Heart left ventricle (tissue), 16 donors: ENCODE data around the gene CNN2. TPM values are rescaled to one million over a fixed set of nuclear protein-coding genes. Genes with fewer than 3 reads are reported as not detected.

Experiments used
- ATAC-seq, 4 donors: fragments of 200-7000 bp; cut with Tn5 transposase; one replicate each; pipeline ENCODE4 v1.9.1; 2020 to 2022; ENCODE audit warnings: moderate library complexity in 4 of 4, mild to moderate bottlenecking in 3 of 4, moderate number of reproducible peaks in 1 of 4
- DNase-seq, 5 donors: peaks; one replicate each; pipeline ENCODE4 v3.0.0-alpha.2; 2020
- H3K27ac ChIP-seq, 12 donors: fragments of 200-600 bp; sonication (generic) in 4 of 12; one replicate each; pipeline versions ENCODE4 v1.5.0 to v1.8.0; 2016 to 2022; ENCODE audit warnings: mild to moderate bottlenecking in 2 of 12
- H3K27me3 ChIP-seq, 9 donors: fragments of 200-600 bp; sonication (generic) in 2 of 9; one replicate each; pipeline versions ENCODE4 v1.5.1 to v1.8.0; 2016 to 2022; ENCODE audit warnings: mild to moderate bottlenecking in 3 of 9
- H3K36me3 ChIP-seq, 9 donors: fragments of 200-600 bp; sonication (generic) in 2 of 9; one replicate each; pipeline versions ENCODE4 v1.5.0 to v1.8.0; 2018 to 2022; ENCODE audit warnings: mild to moderate bottlenecking in 2 of 9
- H3K4me1 ChIP-seq, 12 donors: fragments of 200-600 bp; sonication (generic) in 4 of 12; one replicate each; pipeline versions ENCODE4 v1.5.0 to v1.8.0; 2016 to 2022; ENCODE audit warnings: mild to moderate bottlenecking in 3 of 12
- H3K4me3 ChIP-seq, 12 donors: fragments of 200-600 bp; sonication (generic) in 4 of 12; one replicate each; pipeline versions ENCODE4 v1.5.0 to v1.8.0; 2017 to 2022; ENCODE audit warnings: mild to moderate bottlenecking in 9 of 12, moderate library complexity in 4 of 12
- H3K9me3 ChIP-seq, 12 donors: fragments of 200-600 bp; sonication (generic) in 4 of 12; one replicate each; pipeline versions ENCODE4 v1.5.0 to v1.8.0; 2016 to 2022; ENCODE audit warnings: mild to moderate bottlenecking in 1 of 12
- POLR2A ChIP-seq, 2 donors: fragments of 450-650 bp; IDR thresholded peaks; one replicate each; pipeline ENCODE4 v1.6.1; 2017; ENCODE audit warnings: antibody characterized with exemption in 2 of 2, mild to moderate bottlenecking in 2 of 2, moderate library complexity in 2 of 2
- WGBS, 4 donors: extraction: QIAGEN DNeasy Blood & Tissue Kit in 2 of 4; methylation state at CpG; one replicate each; pipeline versions ENCODE4 v1.1.5 to v1.1.7; 2013 to 2018; 5-methylcytosine and 5-hydroxymethylcytosine counted together
- intact Hi-C, 10 donors: fragments of 100-400 bp; cut with DNase I; formaldehyde crosslinking; loops; one replicate each; pipeline versions ENCODE4 v1.11.1 to v1.14.2; 2022
- polyA plus RNA-seq, 2 donors: library from polyadenylated mRNA; stranded (reverse); fragments of 200-250 nt; gene quantifications; one replicate each; pipeline ENCODE4 v1.2.3, GENCODE V29; 2013
- total RNA-seq, 9 donors: library from RNA; depleted of rRNA in 2 of 9; stranded (reverse); fragments of >200 nt in 2 of 9; fragmentation: NEBNext Ultra II Directional in 3 of 9; extraction: Animal tissue kit (Norgen Biotek cat#: 25700) in 3 of 9; gene quantifications; one replicate each; pipeline versions ENCODE4 v1.1.0 to v1.2.4, GENCODE V29; 2016 to 2023
- TF ChIP-seq, protein P1 (sequence below), 12 donors: fragments of 200-600 bp; sonication (generic) in 4 of 12; IDR thresholded peaks; one replicate each; pipeline versions ENCODE4 v1.5.0 to v1.8.0; 2018 to 2022; ENCODE audit warnings: antibody characterized with exemption in 12 of 12, mild to moderate bottlenecking in 5 of 12
- donor health status: ischemic (EF 13 %, LVEDD 7.1; RV severe dilation, severe dysfunction).
- donor health status: healthy with polysubstance abuse.
- donor health status: DM: no; HTN: yes; CAD: no.
- donor health status: DM: no; HTN: no; CAD: no.
- donor health status: ischemic (EF 25% LVEDD 6.9; RV normal size, moderate dysfunction).
- donor health status: ischemic (EF 25% LVEDD 5.7; RV mildly dilated, moderate dysfunction).
- donor health status: healthy.
- donor health status: DM: yes; HTN: yes; CAD: no.
- donor health status: ischemic (EF 35%, LVEDD 5.7; RV mildly dilated, moderate dysfunction).
- donor health status: nonischemic (EF 11% LVEDD 7.7; RV severe dilation, severe dysfunction).
- donor health status: DM: yes; HTN: yes; CAD: no.
- donor health status: PGD.
- donor health status: ischemic (EF 29% LVEDD 5.4; RV normal size, mild dysfunction).
- donor health status: nonischemic (EF 23%, LVEDD 6.1; RV moderate dilation, normal function).

Gene CNN2
- total and polyA plus RNA-seq, 11 donors, result 26.2 to 98.5 (median 58.2) TPM

GRCh38 chr19:1000095-1000494 is 26.3 kb upstream of the CNN2 start, which contains the start of gene GRIN3B:
TSS of gene GRIN3B (plus strand) at chr19:1000419. CDS start at chr19:1000438, 19 bp downstream.
- DNase-seq, result peak in 4 of 5 donors; percentile 49 to 82 (median 58)
- H3K4me1 ChIP-seq, result peaks cover 0 to 34% (median 12%) of the 10 kb centered on the region in 12 donors
- peak within 1 kb of the TSS in 9 of 12 donors; percentile 6 to 42 (median 24) for H3K4me3 ChIP-seq
- ATAC-seq, result peak in 3 of 4 donors; percentile 28 to 37 (median 32)
- no peaks in the 10 kb centered on the region for H3K9me3 ChIP-seq
- intact Hi-C loops, result no loop called here
- peaks cover 37 to 81% (median 60%) of the 10 kb centered on the region in 9 donors for H3K27me3 ChIP-seq
- no peaks in the 10 kb centered on the region for H3K36me3 ChIP-seq
- no peak for TF ChIP-seq POLR2A (IDR thresholded peaks at IDR 0.05)
- TF ChIP-seq, protein P1, sequence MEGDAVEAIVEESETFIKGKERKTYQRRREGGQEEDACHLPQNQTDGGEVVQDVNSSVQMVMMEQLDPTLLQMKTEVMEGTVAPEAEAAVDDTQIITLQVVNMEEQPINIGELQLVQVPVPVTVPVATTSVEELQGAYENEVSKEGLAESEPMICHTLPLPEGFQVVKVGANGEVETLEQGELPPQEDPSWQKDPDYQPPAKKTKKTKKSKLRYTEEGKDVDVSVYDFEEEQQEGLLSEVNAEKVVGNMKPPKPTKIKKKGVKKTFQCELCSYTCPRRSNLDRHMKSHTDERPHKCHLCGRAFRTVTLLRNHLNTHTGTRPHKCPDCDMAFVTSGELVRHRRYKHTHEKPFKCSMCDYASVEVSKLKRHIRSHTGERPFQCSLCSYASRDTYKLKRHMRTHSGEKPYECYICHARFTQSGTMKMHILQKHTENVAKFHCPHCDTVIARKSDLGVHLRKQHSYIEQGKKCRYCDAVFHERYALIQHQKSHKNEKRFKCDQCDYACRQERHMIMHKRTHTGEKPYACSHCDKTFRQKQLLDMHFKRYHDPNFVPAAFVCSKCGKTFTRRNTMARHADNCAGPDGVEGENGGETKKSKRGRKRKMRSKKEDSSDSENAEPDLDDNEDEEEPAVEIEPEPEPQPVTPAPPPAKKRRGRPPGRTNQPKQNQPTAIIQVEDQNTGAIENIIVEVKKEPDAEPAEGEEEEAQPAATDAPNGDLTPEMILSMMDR (IDR thresholded peaks at IDR 0.05), result peak in 11 of 12 donors; percentile 15 to 55 (median 47)
- no peak within 1 kb of the TSS for H3K27ac ChIP-seq
- WGBS, 4 donors, result 2 to 4% (median 2%) methylated on average over 20 to 43 of the region's 43 CpGs

DNA sequence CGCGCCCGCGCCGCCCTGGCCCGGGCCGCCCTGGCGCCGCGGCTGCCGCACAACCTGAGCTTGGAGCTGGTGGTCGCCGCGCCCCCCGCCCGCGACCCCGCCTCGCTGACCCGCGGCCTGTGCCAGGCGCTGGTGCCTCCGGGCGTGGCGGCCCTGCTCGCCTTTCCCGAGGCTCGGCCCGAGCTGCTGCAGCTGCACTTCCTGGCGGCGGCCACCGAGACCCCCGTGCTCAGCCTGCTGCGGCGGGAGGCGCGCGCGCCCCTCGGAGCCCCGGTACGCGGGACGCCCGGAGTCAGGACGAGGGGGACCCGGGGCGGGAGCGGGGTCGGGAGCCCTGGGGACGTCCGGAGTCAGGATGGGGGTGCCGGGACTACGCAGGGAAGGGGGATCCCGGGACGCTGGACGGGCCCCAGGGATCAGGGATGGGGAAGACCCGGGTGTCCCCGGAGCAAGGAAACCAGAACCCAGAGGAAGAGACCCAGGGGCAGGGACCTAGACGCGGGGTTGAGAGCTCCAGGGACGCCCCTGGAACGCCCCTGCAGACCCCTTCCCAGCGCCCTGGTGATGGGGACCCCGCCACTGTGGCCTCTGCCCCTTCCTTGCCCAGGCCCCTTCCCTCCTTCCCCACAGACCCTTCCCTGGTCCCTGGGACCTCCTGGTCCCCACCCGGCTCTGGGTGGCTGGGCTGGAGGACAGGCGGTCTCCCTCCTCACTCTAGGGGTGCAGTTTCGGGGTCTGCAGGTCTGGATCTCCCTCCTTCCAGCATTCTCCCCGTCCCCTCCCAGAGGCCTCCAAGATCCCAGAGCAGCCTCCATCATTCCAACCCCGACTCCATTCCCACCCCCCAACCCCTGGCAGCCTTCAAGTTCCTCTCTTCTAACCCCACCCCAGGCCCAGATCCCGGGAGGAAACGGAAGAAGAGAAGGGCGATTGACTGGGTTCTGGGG is 25.5 kb upstream of the CNN2 start:
- Histone ChIP-seq H3K4me3 (peak overlapping the region in 7 of 12 donors; percentile 3 to 42 (median 15)), H3K9me3 (no peaks in the 10 kb centered on the region), H3K4me1 (peaks cover 0 to 29% (median 11%) of the 10 kb centered on the region in 12 donors), H3K27ac (no peak overlapping the region), H3K27me3 (peaks cover 37 to 73% (median 54%) of the 10 kb centered on the region in 9 donors), H3K36me3 (no peaks in the 10 kb centered on the region)
- ATAC-seq (no peak), DNase-seq (no peak)
- TF ChIP-seq POLR2A (IDR thresholded peaks at IDR 0.05), result no peak
- TF ChIP-seq, protein P1 (IDR thresholded peaks at IDR 0.05), result no peak
- 3 to 16% (median 6%) methylated on average over 13 to 73 of the region's 73 CpGs for WGBS, 4 donors
- intact Hi-C loops, result loop anchor here in 2 of 10 donors (1.0 kb wide), 1 partner anchor 80 kb away; no protein-coding TSS in a partner anchor

DNA sequence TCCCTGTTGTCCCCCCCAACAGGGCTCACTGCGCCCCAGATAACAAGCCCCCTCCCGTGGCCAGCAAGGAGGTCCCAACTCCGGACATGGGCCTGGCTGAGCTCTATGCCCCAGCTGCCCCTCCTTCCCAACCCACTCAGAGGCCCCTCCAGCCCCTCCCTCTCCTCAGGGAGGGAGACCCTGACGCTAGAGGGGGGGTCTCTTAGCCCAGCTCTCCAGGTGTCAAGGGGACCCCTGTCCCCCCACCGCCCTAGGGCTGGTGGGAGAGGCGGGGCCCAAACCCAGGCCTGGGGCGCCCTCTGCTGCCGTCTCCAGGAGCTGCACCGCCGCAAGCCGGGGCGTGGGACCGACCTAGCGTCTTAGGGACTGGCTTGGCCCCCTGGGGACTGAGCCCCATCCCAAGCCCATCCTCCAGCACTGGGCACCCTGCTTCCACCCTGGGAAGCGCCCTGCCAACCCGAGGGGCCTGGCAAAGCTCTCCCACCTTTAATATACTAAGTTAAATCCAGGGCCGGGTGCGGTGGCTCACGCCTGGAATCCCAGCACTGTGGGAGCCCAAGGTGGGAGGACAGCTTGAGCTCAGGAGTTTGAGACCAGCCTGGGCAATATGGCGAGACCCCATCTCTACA is 24.8 kb upstream of the CNN2 start:
- H3K4me3 ChIP-seq, result peak overlapping the region in 3 of 12 donors; percentile 3 to 15 (median 12)
- WGBS, 4 donors, result 11 to 29% (median 14%) methylated on average over 9 to 20 of the region's 20 CpGs
- H3K27ac ChIP-seq, result no peak overlapping the region
- ATAC-seq (peak in 3 of 4 donors; percentile 59 to 70 (median 63)), DNase-seq (peak in 4 of 5 donors; percentile 49 to 86 (median 62))
- H3K27me3 ChIP-seq, result peaks cover 32 to 65% (median 46%) of the 10 kb centered on the region in 9 donors
- TF ChIP-seq, protein P1 (IDR thresholded peaks at IDR 0.05), result peak; percentile 76 to 94 (median 89)
- TF ChIP-seq POLR2A (IDR thresholded peaks at IDR 0.05), result no peak
- no peaks in the 10 kb centered on the region for H3K9me3 ChIP-seq
- no peaks in the 10 kb centered on the region for H3K36me3 ChIP-seq
- intact Hi-C loops, result loop anchor here in 2 of 10 donors (1.0 kb wide), 1 partner anchor 80 kb away; no protein-coding TSS in a partner anchor
- H3K4me1 ChIP-seq, result peaks cover 0 to 21% (median 5%) of the 10 kb centered on the region in 12 donors
